GM19463 (cell line): Measurements from ENCODE around the gene CARD19.

Experiments used
- ATAC-seq: cut with Tn5 transposase; IDR thresholded peaks from one replicate; pipeline ENCODE4 v1.9.1; 2021; ENCODE audit warnings: mild to moderate bottlenecking, moderate library complexity; ENCODE audit not compliant: unreplicated experiment

Gene CARD19

GRCh38 chr9:93096131-93096802, at the start of gene CARD19:
Gene CARD19, plus strand, starts transcription at chr9:93096217. Its CDS starts 129 bp downstream, at chr9:93096346.
- ATAC-seq = peak; percentile 35

GRCh38 chr9:93048566-93049448, 47.2 kb upstream of the CARD19 start:
- no peak for ATAC-seq

- no peak for ATAC-seq
Observed at GRCh38 chr9:93049491-93049890, 46.5 kb upstream of the CARD19 start.

- no peak for ATAC-seq
Observed at GRCh38 chr9:93050231-93050630, 45.8 kb upstream of the CARD19 start.

DNA sequence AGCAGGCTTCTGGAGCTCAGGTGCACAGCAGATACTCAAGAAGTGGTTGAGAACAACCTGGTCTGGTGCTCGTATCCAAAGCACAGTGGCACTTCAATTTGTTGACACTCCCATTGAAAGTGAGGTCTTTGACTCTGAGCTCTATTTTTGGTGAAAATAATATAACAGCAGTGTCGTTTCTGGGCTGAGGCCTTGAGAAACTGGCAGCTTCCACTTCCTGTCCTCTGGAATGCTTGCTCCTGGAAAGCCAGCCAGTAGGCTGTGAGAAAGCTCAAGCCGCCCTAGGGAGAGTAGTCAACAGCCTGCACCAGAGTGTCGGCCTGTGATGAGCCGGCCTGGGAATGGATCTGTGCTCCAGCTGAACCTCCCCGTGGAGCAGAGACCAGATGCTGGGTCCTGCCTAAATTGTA, 44.3 kb upstream of the CARD19 start:
- no peak for ATAC-seq

DNA sequence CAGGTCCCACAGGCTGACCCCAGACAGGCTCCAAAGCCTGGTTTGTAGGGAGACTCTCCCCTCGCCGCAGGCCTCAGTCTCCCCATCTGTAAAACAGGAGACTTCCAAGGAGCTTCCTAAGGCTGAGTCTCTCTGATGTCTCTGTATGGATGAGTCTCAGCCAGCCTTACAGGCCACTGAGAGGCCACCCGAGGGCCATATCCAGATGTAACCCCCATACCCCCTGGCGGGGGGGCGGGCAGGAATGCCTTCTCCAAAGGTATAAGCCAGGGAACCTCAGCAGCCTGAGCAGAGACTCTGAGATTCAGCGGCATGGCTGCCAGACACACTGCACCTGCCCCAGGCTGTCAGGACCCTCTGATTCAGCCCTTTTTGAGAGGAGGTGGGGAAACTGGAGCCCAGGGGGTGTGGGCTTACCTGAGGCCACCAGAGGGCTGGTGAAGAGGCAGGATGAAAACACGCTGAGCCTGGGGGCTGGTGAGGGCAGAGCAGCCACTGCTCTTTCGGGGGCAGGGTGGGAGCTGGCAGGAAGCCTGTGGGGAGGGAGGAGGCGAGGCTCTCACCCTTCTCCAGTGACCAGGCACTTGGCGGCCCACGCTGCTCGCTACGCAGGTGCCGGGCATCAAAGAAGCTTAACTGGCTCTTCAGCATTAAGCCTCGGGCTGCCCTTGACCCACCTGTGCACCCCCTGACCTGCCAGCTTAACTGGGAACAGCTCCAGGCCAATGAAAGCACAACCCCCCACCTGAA, 43.1 kb upstream of the CARD19 start:
- no peak for ATAC-seq

- no peak for ATAC-seq
Observed at GRCh38 chr9:93053781-93054331, 42.2 kb upstream of the CARD19 start.

- no peak for ATAC-seq
Observed at GRCh38 chr9:93054758-93055704, 41.0 kb upstream of the CARD19 start.

DNA sequence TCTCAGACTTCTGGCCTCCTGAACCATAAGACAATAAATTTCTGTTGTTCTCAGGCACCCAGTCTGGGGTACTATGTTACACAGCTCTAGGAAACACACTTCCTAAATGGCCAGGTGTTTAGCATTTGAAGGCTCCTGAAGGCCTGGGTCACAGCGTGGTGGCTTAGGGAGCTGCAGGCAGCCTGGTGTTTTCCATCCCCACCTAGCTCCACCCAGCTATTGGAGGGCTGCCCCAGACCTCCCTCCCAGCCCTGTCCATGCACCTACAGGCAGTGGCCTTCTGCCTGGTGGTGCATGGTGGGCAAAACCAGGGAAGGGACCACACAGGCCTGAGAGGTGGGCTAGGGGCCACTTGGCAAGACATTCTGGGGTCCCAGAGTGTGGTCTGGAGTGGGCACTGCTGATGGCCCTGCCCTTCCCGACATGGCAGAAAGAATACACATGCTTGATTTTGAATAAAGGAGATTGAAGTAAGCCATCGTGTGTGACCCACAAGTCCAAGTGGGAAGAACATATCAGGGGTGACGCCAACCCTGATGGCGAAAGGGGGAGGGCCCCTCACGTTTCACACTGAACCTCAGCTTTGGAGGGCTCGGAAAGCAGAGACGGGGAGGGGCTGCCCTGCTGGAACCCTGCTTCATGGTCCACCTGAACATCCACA, 38.8 kb upstream of the CARD19 start:
- no peak for ATAC-seq

DNA sequence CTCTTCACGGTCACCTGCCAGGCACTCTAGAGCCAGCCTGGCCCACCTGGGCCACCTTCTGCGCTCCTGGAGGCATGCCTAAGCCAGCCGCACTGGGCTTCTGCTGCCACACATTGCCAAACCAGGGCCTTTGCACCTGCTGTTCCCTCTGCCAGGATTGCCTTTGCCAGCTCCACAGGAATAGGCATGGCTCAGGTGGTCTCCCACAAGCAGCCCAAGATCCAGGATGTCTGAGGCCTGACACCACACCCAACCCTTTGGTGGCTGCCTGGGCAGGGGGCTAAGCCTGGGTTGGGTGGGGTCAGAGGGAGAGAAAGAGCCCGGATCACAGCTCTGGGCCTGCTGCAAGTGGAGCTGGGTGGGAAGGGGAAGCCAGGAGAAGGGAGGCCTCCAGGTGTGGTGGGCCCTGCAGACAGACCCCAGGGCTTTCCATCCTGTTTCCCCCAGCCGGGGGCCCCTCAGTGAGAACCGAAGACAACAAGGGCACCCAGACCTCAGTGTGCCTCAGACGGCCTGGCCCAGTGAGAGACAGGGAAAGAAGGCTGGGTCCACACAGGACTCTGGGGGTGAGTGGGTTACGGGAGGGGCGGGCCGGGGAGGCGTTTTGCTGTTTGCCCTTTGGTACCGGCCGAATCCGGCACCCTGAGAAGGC, 38.2 kb upstream of the CARD19 start:
- peak; percentile 3 for ATAC-seq

GRCh38 chr9:93058355-93059010, 37.5 kb upstream of the CARD19 start, which contains the start of gene SUSD3:
Gene SUSD3, plus strand, starts transcription at chr9:93058701. Its CDS starts 42 bp downstream, at chr9:93058743.
- ATAC-seq = peak; percentile 41

DNA sequence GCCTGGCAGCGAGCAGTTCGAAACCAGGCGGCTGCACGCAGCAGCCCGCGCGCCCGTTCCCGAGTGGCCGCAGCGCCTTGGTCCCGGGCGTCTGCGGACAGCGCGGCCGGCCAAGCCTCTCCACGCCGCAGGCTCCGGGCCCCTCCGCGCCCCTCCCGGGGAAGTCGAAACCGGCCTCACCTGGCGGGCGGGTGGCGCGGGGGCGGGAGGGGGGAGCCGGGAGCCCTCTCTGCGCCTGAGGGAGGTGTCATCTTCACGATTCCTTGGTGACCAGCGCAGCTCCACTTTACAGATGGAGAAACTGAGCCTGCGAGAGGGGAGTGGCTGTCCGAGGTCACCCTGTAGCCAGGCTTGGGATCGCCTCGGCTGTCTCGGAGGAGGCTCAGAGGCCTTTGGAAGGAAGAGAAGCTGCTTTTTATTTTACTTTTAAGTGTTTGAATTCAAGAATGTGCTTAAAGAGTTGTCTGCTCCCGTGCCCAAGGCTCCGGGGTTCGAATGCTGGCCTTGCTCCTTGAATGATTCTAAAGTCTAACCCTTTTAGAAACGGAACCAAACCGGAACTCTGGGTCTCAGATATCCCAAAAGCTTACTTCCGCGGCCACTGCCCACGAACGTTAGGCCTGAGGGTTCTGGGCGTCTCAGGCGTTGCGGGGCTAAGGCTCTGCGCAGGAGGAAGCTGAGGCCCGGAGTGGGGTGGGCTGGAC, 36.9 kb upstream of the CARD19 start:
- peak; percentile 19 for ATAC-seq

GRCh38 chr9:93059715-93060578, 36.1 kb upstream of the CARD19 start:
- ATAC-seq = no peak

GRCh38 chr9:93060746-93061259, 35.2 kb upstream of the CARD19 start:
- no peak for ATAC-seq

DNA sequence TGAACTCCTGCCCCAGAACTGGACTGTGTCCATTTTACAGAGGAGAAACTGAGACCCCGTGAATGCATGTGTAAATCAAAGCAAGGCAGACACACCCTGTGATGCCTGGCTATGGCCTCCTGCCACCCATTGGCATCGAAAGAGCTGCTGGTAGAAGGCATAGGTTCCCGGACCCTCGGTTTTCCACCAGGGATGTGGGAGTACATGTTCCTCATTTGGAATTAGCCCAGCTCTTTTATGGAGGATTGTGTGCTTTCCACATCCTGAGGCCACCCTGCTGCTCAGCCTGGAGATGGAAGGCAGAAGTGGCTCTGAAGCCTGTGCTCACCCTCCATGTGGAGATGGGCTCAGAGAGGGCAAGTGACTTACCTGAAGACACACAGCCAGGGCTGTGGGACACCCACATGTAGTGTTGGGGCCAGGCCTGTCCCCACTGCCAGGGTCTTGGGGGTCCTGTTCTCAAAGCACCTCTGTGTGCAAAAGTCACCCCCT, 34.7 kb upstream of the CARD19 start:
- no peak for ATAC-seq
